K562 (cell line): Measurements from ENCODE around the gene SLC34A1. TPM values are rescaled to one million over a fixed set of nuclear protein-coding genes. Genes with fewer than 3 reads are reported as not detected.
A peak's percentile ranks its signal among the peaks of the same experiment; 100 is the strongest.

Experiments
- CCNT2 ChIP-seq: IDR thresholded peaks from 2 replicates; pipeline ENCODE4 v1.6.1; 2011; ENCODE audit warnings: borderline replicate concordance, low read depth, mild to moderate bottlenecking, moderate library complexity, mixed read lengths, low read length; ENCODE audit not compliant: insufficient read length; ENCODE audit errors: extremely low read depth
- CREM ChIP-seq: IDR thresholded peaks from 2 replicates; pipeline ENCODE4 v1.6.1; 2014; ENCODE audit warnings: antibody characterized with exemption, low read depth
- GABPB2 ChIP-seq: fragments of 250-450 bp; sonication (Bioruptor Pico); conservative IDR thresholded peaks from 2 replicates; pipeline ENCODE4 v1.5.1; 2021; ENCODE audit warnings: mild to moderate bottlenecking
- ILK ChIP-seq: fragments of 450-650 bp; IDR thresholded peaks from 2 replicates; pipeline ENCODE4 v1.6.1; 2016; ENCODE audit warnings: missing genetic modification characterization, low read depth, mild to moderate bottlenecking, missing compliant biosample characterization, moderate library complexity, borderline replicate concordance
- KAT2B ChIP-seq: IDR thresholded peaks from one replicate; pipeline ENCODE4 v1.6.1; 2012; ENCODE audit warnings: low read depth, mild to moderate bottlenecking, control low read depth, inconsistent platforms, low read length, moderate library complexity
- KHSRP ChIP-seq: fragments of 450-650 bp; IDR thresholded peaks from 2 replicates; pipeline ENCODE4 v1.6.1; 2017
- KLF16 ChIP-seq: IDR thresholded peaks from 2 replicates; pipeline ENCODE4 v1.6.1; 2016; ENCODE audit warnings: antibody characterized with exemption
- LEF1 ChIP-seq: fragments of 450-650 bp; IDR thresholded peaks from 2 replicates; pipeline ENCODE4 v1.6.1; 2016; ENCODE audit warnings: mild to moderate bottlenecking
- MAZ ChIP-seq, 2 experiments: fragments of 450-650 bp in 1 of 2; sonication (generic) in 1 of 2; formaldehyde crosslinking; IDR thresholded peaks in 1 of 2; conservative IDR thresholded peaks in 1 of 2; 2 replicates each; pipeline versions ENCODE4 v1.4.0 to v1.5.0; 2020; ENCODE audit warnings: mild to moderate bottlenecking in 1 of 2, missing genetic modification reagents in 1 of 2
- NR2F6 ChIP-seq: fragments of 450-650 bp; formaldehyde crosslinking; IDR thresholded peaks from 2 replicates; pipeline ENCODE4 v1.4.0; 2020; ENCODE audit warnings: mild to moderate bottlenecking
- PHB ChIP-seq: fragments of 250-450 bp; sonication (Bioruptor Pico); IDR thresholded peaks from 2 replicates; pipeline ENCODE4 v1.5.0; 2021
- PRPF4 ChIP-seq: fragments of 200-400 bp; formaldehyde crosslinking; IDR thresholded peaks from one replicate; pipeline ENCODE4 v1.6.1; 2017; ENCODE audit warnings: low read length, low read depth, mild to moderate bottlenecking; ENCODE audit not compliant: insufficient read depth, poor library complexity, severe bottlenecking
- RBFOX2 ChIP-seq: fragments of 200-400 bp; formaldehyde crosslinking; IDR thresholded peaks from 2 replicates; pipeline ENCODE4 v1.6.1; 2017; ENCODE audit warnings: low read depth, mild to moderate bottlenecking, low read length, moderate library complexity
- SP2 ChIP-seq: IDR thresholded peaks from 2 replicates; pipeline ENCODE4 v1.6.1; 2011; ENCODE audit warnings: mild to moderate bottlenecking, low read depth, low read length, moderate library complexity; ENCODE audit not compliant: poor library complexity, severe bottlenecking; ENCODE audit errors: extremely low read depth
- SUPT5H ChIP-seq: fragments of 450-650 bp; IDR thresholded peaks from 2 replicates; pipeline ENCODE4 v1.6.1; 2016
- ZNF121 ChIP-seq: sonication (generic); formaldehyde crosslinking; conservative IDR thresholded peaks from 2 replicates; pipeline ENCODE4 v1.8.0; 2022; ENCODE audit warnings: missing genetic modification reagents
- ZNF224 ChIP-seq: sonication (generic); formaldehyde crosslinking; IDR thresholded peaks from 2 replicates; pipeline ENCODE4 v1.8.0; 2022; ENCODE audit warnings: mild to moderate bottlenecking, missing genetic modification reagents
- ZNF561 ChIP-seq: fragments of 450-650 bp; formaldehyde crosslinking; conservative IDR thresholded peaks from 2 replicates; pipeline ENCODE4 v1.4.0; 2020; ENCODE audit warnings: mild to moderate bottlenecking, moderate library complexity
- polyA plus RNA-seq, 8 experiments: library from polyadenylated mRNA; depleted of rRNA in 4 of 8; stranded (reverse) in 5 of 8; unstranded in 3 of 8; fragments of >200 nt; fragmentation: Nextera tagmentation in 2 of 8; fragmentation: Illumina TruSeq in 1 of 8; extraction: Ambion mirVana in 2 of 8; extraction: Trizol in 1 of 8; gene quantifications; 2 replicates each; pipeline versions ENCODE4 v1.2.1 to v1.2.3, GENCODE V29; 2011 to 2014; ENCODE audit warnings: inconsistent platforms in 1 of 8, missing spikeins in 1 of 8
- total RNA-seq, 7 experiments: library from RNA; depleted of rRNA in 6 of 7; stranded (reverse); fragments of >200 nt in 6 of 7; fragmentation: Illumina TruSeq in 2 of 7; extraction: Trizol in 2 of 7; gene quantifications; 2 replicates each; pipeline versions ENCODE4 v1.2.1 to v1.2.3, GENCODE V29; 2011 to 2021; ENCODE audit warnings: low replicate concordance in 1 of 7
- TF ChIP-seq, protein P1 (sequence below): fragments of 450-650 bp; IDR thresholded peaks from 2 replicates; pipeline ENCODE4 v1.6.1; 2017; ENCODE audit warnings: mild to moderate bottlenecking, moderate library complexity
- TF ChIP-seq, protein P2 (sequence below): sonication (generic); formaldehyde crosslinking; IDR thresholded peaks from 2 replicates; pipeline ENCODE4 v1.8.1; 2023; ENCODE audit warnings: mild to moderate bottlenecking, missing genetic modification reagents, moderate library complexity
- TF ChIP-seq, protein P3 (sequence below): sonication (generic); formaldehyde crosslinking; IDR thresholded peaks from 2 replicates; pipeline ENCODE4 v1.8.1; 2023; ENCODE audit warnings: mild to moderate bottlenecking, missing genetic modification reagents
- TF ChIP-seq, protein P4 (sequence below): fragments of 250-450 bp; sonication (Bioruptor Pico); IDR thresholded peaks from 2 replicates; pipeline ENCODE4 v1.8.0; 2022; ENCODE audit warnings: inconsistent platforms

Gene SLC34A1
- total and polyA plus RNA-seq, 9 of the 15 experiments (the other 6 are each of a cell fraction or from before 2014, with no cell fraction given): not detected

DNA sequence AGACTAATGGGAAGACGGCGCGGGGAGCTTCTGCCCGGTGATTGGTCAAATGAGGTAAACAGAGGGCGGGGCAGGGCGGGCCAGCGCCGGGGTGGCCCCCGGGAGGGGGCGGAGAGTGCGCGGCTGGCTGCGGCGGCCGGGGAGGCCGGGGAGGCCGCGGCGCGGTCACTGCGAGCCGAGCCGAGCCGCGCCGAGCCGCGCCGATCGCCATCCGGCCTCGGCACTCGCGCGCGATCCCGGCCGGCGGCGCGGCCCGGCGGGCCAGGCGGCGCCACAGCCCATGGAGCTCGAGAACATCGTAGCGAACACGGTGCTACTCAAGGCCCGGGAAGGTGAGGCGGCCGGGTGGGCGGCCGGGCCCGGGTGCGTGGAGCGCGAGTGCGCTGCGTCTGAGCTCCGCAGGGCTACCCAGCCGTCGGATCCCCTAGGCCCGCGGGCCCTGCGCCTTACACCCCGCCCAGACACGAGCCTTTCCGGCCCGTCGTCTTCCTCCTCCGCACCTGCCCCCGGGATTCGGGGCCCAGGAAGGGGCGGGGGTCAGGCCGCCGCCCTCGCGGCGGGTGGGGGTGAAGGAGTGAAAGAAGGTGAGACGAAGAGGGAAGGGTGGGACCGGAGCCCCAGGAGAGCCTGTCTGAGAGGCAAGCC is 42.5 kb downstream of the SLC34A1 start, which contains the start of gene GRK6 (continued):
- TF ChIP-seq, protein P1, sequence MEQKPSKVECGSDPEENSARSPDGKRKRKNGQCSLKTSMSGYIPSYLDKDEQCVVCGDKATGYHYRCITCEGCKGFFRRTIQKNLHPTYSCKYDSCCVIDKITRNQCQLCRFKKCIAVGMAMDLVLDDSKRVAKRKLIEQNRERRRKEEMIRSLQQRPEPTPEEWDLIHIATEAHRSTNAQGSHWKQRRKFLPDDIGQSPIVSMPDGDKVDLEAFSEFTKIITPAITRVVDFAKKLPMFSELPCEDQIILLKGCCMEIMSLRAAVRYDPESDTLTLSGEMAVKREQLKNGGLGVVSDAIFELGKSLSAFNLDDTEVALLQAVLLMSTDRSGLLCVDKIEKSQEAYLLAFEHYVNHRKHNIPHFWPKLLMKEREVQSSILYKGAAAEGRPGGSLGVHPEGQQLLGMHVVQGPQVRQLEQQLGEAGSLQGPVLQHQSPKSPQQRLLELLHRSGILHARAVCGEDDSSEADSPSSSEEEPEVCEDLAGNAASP: no peak
- TF ChIP-seq RBFOX2 (peak; percentile 77), GABPB2 (CRISPR knock-in tag) (no peak), PHB (0 out of 2 replicates have a peak, but pooled peaks have one; percentile 40), KLF16 (no peak), SUPT5H (no peak; the same call in 1 of the 2 replicates), ZNF561 (CRISPR knock-in tag) (no peak), PRPF4 (no peak), KAT2B (no peak), CREM (peak; percentile 26; the same call in 1 of the 2 replicates), NR2F6 (no peak), ZNF121 (CRISPR knock-in tag) (no peak), LEF1 (no peak), MAZ (CRISPR knock-in tag; conservative IDR thresholded peaks at IDR 0.05 in 1 of 2, IDR thresholded peaks at IDR 0.05 in 1 of 2) (peak; percentile 31 to 94; a peak in 2 of 4 replicates), ILK (tag) (no peak), CCNT2 (peak; percentile 86), SP2 (no peak), ZNF224 (0 out of 2 replicates have a peak, but pooled peaks have one; percentile 48), KHSRP (no peak)
- TF ChIP-seq, protein P2, sequence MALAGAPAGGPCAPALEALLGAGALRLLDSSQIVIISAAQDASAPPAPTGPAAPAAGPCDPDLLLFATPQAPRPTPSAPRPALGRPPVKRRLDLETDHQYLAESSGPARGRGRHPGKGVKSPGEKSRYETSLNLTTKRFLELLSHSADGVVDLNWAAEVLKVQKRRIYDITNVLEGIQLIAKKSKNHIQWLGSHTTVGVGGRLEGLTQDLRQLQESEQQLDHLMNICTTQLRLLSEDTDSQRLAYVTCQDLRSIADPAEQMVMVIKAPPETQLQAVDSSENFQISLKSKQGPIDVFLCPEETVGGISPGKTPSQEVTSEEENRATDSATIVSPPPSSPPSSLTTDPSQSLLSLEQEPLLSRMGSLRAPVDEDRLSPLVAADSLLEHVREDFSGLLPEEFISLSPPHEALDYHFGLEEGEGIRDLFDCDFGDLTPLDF: no peak
- TF ChIP-seq, protein P3, sequence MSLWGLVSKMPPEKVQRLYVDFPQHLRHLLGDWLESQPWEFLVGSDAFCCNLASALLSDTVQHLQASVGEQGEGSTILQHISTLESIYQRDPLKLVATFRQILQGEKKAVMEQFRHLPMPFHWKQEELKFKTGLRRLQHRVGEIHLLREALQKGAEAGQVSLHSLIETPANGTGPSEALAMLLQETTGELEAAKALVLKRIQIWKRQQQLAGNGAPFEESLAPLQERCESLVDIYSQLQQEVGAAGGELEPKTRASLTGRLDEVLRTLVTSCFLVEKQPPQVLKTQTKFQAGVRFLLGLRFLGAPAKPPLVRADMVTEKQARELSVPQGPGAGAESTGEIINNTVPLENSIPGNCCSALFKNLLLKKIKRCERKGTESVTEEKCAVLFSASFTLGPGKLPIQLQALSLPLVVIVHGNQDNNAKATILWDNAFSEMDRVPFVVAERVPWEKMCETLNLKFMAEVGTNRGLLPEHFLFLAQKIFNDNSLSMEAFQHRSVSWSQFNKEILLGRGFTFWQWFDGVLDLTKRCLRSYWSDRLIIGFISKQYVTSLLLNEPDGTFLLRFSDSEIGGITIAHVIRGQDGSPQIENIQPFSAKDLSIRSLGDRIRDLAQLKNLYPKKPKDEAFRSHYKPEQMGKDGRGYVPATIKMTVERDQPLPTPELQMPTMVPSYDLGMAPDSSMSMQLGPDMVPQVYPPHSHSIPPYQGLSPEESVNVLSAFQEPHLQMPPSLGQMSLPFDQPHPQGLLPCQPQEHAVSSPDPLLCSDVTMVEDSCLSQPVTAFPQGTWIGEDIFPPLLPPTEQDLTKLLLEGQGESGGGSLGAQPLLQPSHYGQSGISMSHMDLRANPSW: peak; percentile 47; the same call in 1 of the 2 replicates
- TF ChIP-seq, protein P4, sequence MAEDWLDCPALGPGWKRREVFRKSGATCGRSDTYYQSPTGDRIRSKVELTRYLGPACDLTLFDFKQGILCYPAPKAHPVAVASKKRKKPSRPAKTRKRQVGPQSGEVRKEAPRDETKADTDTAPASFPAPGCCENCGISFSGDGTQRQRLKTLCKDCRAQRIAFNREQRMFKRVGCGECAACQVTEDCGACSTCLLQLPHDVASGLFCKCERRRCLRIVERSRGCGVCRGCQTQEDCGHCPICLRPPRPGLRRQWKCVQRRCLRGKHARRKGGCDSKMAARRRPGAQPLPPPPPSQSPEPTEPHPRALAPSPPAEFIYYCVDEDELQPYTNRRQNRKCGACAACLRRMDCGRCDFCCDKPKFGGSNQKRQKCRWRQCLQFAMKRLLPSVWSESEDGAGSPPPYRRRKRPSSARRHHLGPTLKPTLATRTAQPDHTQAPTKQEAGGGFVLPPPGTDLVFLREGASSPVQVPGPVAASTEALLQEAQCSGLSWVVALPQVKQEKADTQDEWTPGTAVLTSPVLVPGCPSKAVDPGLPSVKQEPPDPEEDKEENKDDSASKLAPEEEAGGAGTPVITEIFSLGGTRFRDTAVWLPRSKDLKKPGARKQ (CRISPR knock-in tag): no peak
